PC-9 (cell line): Measurements from ENCODE around the gene C10orf95. TPM values are rescaled to one million over a fixed set of nuclear protein-coding genes. Genes with fewer than 3 reads are reported as not detected.

Experiments
- BruUV-seq: library from RNA; stranded (reverse); fragments of 400-500 nt; replicated peaks from 2 replicates; lab custom pipeline; 2021; lab: Mats Ljungman, UMichigan
- CTCF ChIA-PET: fragments of 300-600 bp; sonication (Branson Sonifier 250); formaldehyde crosslinking; loops from one replicate; lab custom pipeline; 2022; ENCODE audit warnings: antibody characterized with exemption; lab: Charles Lee
- POLR2A ChIA-PET: fragments of 300-600 bp; sonication (Branson Sonifier 250); formaldehyde crosslinking; loops from one replicate; lab custom pipeline; 2022; ENCODE audit warnings: antibody characterized with exemption; ENCODE audit not compliant: unreplicated experiment; lab: Charles Lee
- DNase-seq, 2 experiments: peaks; one replicate each; pipeline versions ENCODE4 v3.0.0 to v3.0.0-alpha.2; 2015 to 2022; ENCODE audit warnings: mixed read lengths in 1 of 2
- H2AFZ ChIP-seq: fragments of 200-600 bp; sonication (generic); 2 replicates; pipeline ENCODE4 v1.8.1; 2017; ENCODE audit warnings: antibody characterized with exemption
- H3F3A ChIP-seq: fragments of 200-600 bp; sonication (generic); 2 replicates; pipeline ENCODE4 v1.8.1; 2017; ENCODE audit warnings: antibody characterized with exemption, mild to moderate bottlenecking, low read depth; ENCODE audit not compliant: insufficient read depth
- H3K27ac ChIP-seq: fragments of 200-600 bp; sonication (generic); 2 replicates; pipeline ENCODE4 v1.6.1; 2016; ENCODE audit warnings: mixed run types
- H3K27me3 ChIP-seq: fragments of 200-600 bp; sonication (generic); 2 replicates; pipeline ENCODE4 v1.6.1; 2016; ENCODE audit warnings: low read depth, mixed run types; ENCODE audit not compliant: insufficient read depth
- H3K36me3 ChIP-seq: fragments of 200-600 bp; sonication (generic); 2 replicates; pipeline ENCODE4 v1.6.1; 2016; ENCODE audit warnings: low read depth, mixed run types
- H3K4me1 ChIP-seq: fragments of 200-600 bp; sonication (generic); replicated peaks from 2 replicates; pipeline ENCODE4 v1.6.1; 2016; ENCODE audit warnings: mixed run types; ENCODE audit not compliant: insufficient read depth
- H3K4me2 ChIP-seq: fragments of 200-600 bp; sonication (generic); 2 replicates; pipeline ENCODE4 v1.6.1; 2017; ENCODE audit warnings: mixed run types
- H3K4me3 ChIP-seq: fragments of 200-600 bp; sonication (generic); 2 replicates; pipeline ENCODE4 v1.6.1; 2016; ENCODE audit warnings: mixed run types
- H3K79me2 ChIP-seq: fragments of 200-600 bp; sonication (generic); 2 replicates; pipeline ENCODE4 v1.6.1; 2017; ENCODE audit warnings: low read depth, mixed run types
- H3K9me2 ChIP-seq: fragments of 200-600 bp; sonication (generic); 2 replicates; pipeline ENCODE4 v1.8.1; 2017; ENCODE audit warnings: mild to moderate bottlenecking; ENCODE audit not compliant: insufficient read depth
- H3K9me3 ChIP-seq: fragments of 200-600 bp; sonication (generic); 2 replicates; pipeline ENCODE4 v1.8.1; 2016; ENCODE audit warnings: low read depth; ENCODE audit not compliant: insufficient read depth
- H4K20me1 ChIP-seq: fragments of 200-600 bp; sonication (generic); 2 replicates; pipeline ENCODE4 v1.8.1; 2017; ENCODE audit not compliant: insufficient read depth
- EZH2 ChIP-seq: fragments of 200-600 bp; sonication (generic); IDR thresholded peaks from 2 replicates; pipeline ENCODE4 v1.8.0; 2017; ENCODE audit warnings: antibody characterized with exemption, low read depth
- intact Hi-C: fragments of 100-400 bp; cut with micrococcal nuclease; formaldehyde crosslinking; loops from one replicate; pipeline ENCODE4 v1.10.0; 2022; ENCODE audit not compliant: unreplicated experiment
- total RNA-seq: library from RNA; stranded (reverse); gene quantifications from 2 replicates; pipeline ENCODE4 v1.2.3, GENCODE V29; 2021
- TF ChIP-seq, protein P1 (sequence below): fragments of 200-600 bp; sonication (generic); conservative IDR thresholded peaks from 2 replicates; pipeline ENCODE4 v1.6.1; 2017; ENCODE audit warnings: mixed run types, antibody characterized with exemption, mild to moderate bottlenecking, moderate library complexity

The C10orf95 gene
- total RNA-seq, 1 experiment from 2014 or later: 1.0 TPM

DNA sequence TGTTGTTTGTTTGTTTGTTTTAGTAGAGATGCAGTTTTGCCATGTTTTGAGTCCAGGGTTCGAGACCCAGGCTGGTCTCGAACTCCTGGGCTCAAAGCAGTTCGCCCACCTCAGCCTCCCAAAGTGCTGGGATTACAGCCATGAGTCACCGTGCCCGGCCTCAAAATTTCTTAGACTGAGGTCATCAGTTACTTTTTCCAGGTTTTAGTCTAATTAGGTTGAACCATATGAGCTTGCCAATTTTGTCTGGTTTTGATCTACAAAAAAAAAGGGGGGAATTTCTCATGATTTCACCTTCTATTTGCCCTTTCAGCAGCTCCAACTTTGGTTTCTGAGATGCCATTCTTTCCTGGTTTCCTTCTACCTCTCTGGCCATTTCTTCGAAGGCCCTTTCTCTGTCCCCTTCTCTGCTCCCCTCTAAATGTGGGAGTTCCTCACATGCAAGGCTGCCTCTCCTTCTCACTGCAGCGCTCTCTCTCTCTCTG is 24.5 kb downstream of the C10orf95 start:
- Histone ChIP-seq H3K27me3 (no peaks in the 10 kb centered on the region), H3K9me2 (no peaks in the 10 kb centered on the region), H3F3A (no peaks in the 10 kb centered on the region), H3K4me3 (no peak overlapping the region), H3K79me2 (peaks cover under 1% of the 10 kb centered on the region; the same call in 1 of the 2 replicates), H2AFZ (no peak overlapping the region), H3K27ac (no peak overlapping the region), H3K4me1 (peaks cover 5% of the 10 kb centered on the region; the same call in 1 of the 2 replicates), H3K36me3 (no peaks in the 10 kb centered on the region), H3K9me3 (no peaks in the 10 kb centered on the region), H3K4me2 (no peak overlapping the region), H4K20me1 (no peaks in the 10 kb centered on the region)
- TF ChIP-seq EZH2: no peak
- TF ChIP-seq, protein P1, sequence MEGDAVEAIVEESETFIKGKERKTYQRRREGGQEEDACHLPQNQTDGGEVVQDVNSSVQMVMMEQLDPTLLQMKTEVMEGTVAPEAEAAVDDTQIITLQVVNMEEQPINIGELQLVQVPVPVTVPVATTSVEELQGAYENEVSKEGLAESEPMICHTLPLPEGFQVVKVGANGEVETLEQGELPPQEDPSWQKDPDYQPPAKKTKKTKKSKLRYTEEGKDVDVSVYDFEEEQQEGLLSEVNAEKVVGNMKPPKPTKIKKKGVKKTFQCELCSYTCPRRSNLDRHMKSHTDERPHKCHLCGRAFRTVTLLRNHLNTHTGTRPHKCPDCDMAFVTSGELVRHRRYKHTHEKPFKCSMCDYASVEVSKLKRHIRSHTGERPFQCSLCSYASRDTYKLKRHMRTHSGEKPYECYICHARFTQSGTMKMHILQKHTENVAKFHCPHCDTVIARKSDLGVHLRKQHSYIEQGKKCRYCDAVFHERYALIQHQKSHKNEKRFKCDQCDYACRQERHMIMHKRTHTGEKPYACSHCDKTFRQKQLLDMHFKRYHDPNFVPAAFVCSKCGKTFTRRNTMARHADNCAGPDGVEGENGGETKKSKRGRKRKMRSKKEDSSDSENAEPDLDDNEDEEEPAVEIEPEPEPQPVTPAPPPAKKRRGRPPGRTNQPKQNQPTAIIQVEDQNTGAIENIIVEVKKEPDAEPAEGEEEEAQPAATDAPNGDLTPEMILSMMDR: no peak
- intact Hi-C loops: no loop called here
- no TSS peak for BruUV-seq
- no peak for DNase-seq
- CTCF ChIA-PET: no interaction called here
- POLR2A ChIA-PET: no interaction called here

DNA sequence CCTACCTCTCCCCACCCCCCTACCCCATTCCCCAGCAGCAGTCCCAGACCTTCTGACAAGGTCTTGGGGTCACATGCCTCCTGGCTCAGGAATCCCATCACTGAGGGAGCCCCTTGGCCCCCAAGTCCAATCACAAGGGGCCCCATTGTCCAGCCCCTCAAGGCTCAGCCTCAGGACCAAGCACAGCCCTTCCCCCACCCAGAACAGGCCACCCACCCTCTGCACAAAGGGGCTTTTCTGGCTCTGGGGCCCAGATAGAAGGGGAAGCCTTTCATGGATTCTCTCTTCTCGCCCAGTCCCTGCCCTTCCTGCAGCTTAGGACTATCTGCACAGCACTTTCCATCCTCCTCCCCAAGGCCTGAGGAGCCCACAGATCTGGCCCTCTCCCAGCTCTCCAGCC is 25.9 kb downstream of the C10orf95 start:
- no peak for TF ChIP-seq EZH2
- TF ChIP-seq, protein P1: no peak
- no peak overlapping the region for H3K4me2 ChIP-seq
- H3K9me3 ChIP-seq: no peaks in the 10 kb centered on the region
- no peaks in the 10 kb centered on the region for H3K79me2 ChIP-seq
- H3K4me1 ChIP-seq: peaks cover 5% of the 10 kb centered on the region; the same call in 1 of the 2 replicates
- BruUV-seq: no TSS peak
- no peaks in the 10 kb centered on the region for H3K36me3 ChIP-seq
- H2AFZ ChIP-seq: no peak overlapping the region
- intact Hi-C loops: no loop called here
- POLR2A ChIA-PET: no interaction called here
- CTCF ChIA-PET: no interaction called here
- no peak for DNase-seq
- no peaks in the 10 kb centered on the region for H3K9me2 ChIP-seq
- H3K27me3 ChIP-seq: no peaks in the 10 kb centered on the region
- no peaks in the 10 kb centered on the region; the same call in 1 of the 2 replicates for H3F3A ChIP-seq
- no peak overlapping the region for H3K27ac ChIP-seq
- no peaks in the 10 kb centered on the region for H4K20me1 ChIP-seq
- no peak overlapping the region for H3K4me3 ChIP-seq

DNA sequence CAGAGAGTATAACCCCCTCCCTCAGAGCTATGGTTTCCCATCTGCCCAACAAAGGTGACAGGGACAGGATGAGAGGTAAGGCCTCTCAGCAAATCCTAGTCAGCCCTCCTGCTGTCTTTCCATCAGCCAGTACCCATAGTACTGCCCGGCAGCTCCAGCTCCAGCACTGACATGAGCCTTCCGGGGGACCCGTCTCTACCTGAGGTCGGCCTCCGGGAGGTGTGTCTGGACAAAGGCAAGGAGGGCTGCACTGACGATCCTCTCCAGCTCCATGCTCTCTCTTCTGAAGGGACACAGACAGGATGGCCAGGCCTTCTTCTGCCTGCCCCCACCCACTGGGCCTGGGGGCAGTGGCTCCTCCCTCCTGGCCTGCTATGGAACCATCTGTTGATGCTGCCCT is 26.4 kb downstream of the C10orf95 start:
- no peak for TF ChIP-seq EZH2
- TF ChIP-seq, protein P1: no peak
- Histone ChIP-seq H3K4me2 (no peak overlapping the region), H3K9me2 (no peaks in the 10 kb centered on the region), H3F3A (no peaks in the 10 kb centered on the region; the same call in 1 of the 2 replicates), H3K27me3 (no peaks in the 10 kb centered on the region), H3K27ac (no peak overlapping the region), H3K4me1 (peaks cover 5% of the 10 kb centered on the region; the same call in 1 of the 2 replicates), H3K36me3 (no peaks in the 10 kb centered on the region), H2AFZ (no peak overlapping the region), H3K4me3 (no peak overlapping the region), H4K20me1 (no peaks in the 10 kb centered on the region), H3K79me2 (no peaks in the 10 kb centered on the region), H3K9me3 (no peaks in the 10 kb centered on the region)
- POLR2A ChIA-PET: no interaction called here
- no TSS peak for BruUV-seq
- CTCF ChIA-PET: no interaction called here
- DNase-seq: no peak
- intact Hi-C loops: loop anchor here (5.0 kb wide), 2 partner anchors 37 to 157 kb away; no protein-coding TSS in a partner anchor
